Hepatocyte (in vitro differentiated cells): ENCODE measurements around the gene CAPZB. TPM values are rescaled to one million over a fixed set of nuclear protein-coding genes. Genes with fewer than 3 reads are reported as not detected.

ENCODE experiments used
- DNase-seq: peaks from one replicate; pipeline ENCODE4 v3.0.0-alpha.2; 2016; ENCODE audit warnings: low spot score
- H2AFZ ChIP-seq: fragments of 200-600 bp; sonication (generic); 2 replicates; pipeline ENCODE4 v1.6.0; 2016; ENCODE audit warnings: antibody characterized with exemption, mild to moderate bottlenecking
- H3K27ac ChIP-seq: fragments of 200-600 bp; sonication (generic); 2 replicates; pipeline ENCODE4 v1.5.1; 2016; ENCODE audit warnings: mild to moderate bottlenecking
- H3K27me3 ChIP-seq: fragments of 200-600 bp; sonication (generic); 2 replicates; pipeline ENCODE4 v1.6.1; 2016
- H3K36me3 ChIP-seq: fragments of 200-600 bp; sonication (generic); replicated peaks from 2 replicates; pipeline ENCODE4 v1.5.1; 2016; ENCODE audit warnings: low read depth; ENCODE audit not compliant: insufficient read depth
- H3K4me1 ChIP-seq: fragments of 200-600 bp; sonication (generic); 2 replicates; pipeline ENCODE4 v1.5.1; 2016; ENCODE audit warnings: mild to moderate bottlenecking, moderate library complexity; ENCODE audit not compliant: insufficient read depth
- H3K4me2 ChIP-seq: fragments of 200-600 bp; sonication (generic); 2 replicates; pipeline ENCODE4 v1.6.0; 2016
- H3K4me3 ChIP-seq: fragments of 200-600 bp; sonication (generic); 2 replicates; pipeline ENCODE4 v1.5.1; 2016; ENCODE audit warnings: mild to moderate bottlenecking
- H3K79me2 ChIP-seq: fragments of 200-600 bp; sonication (generic); 2 replicates; pipeline ENCODE4 v1.6.0; 2017; ENCODE audit warnings: mild to moderate bottlenecking
- H3K9me2 ChIP-seq: fragments of 200-600 bp; sonication (generic); replicated peaks from 2 replicates; pipeline ENCODE4 v1.6.0; 2017; ENCODE audit warnings: mild to moderate bottlenecking; ENCODE audit not compliant: insufficient read depth
- H3K9me3 ChIP-seq: fragments of 200-600 bp; sonication (generic); 2 replicates; pipeline ENCODE4 v1.5.1; 2016; ENCODE audit warnings: low read depth, mild to moderate bottlenecking
- H4K20me1 ChIP-seq: fragments of 200-600 bp; sonication (generic); 2 replicates; pipeline ENCODE4 v1.6.0; 2016; ENCODE audit warnings: mild to moderate bottlenecking; ENCODE audit not compliant: insufficient read depth, poor library complexity, severe bottlenecking
- CTCF ChIP-seq: fragments of 200-600 bp; sonication (generic); IDR thresholded peaks from 2 replicates; pipeline ENCODE4 v1.5.1; 2016; ENCODE audit warnings: antibody characterized with exemption, mild to moderate bottlenecking; ENCODE audit not compliant: poor library complexity
- EZH2 ChIP-seq: fragments of 200-600 bp; sonication (generic); IDR thresholded peaks from 2 replicates; pipeline ENCODE4 v1.6.1; 2016; ENCODE audit warnings: antibody characterized with exemption, mild to moderate bottlenecking, borderline replicate concordance
- EZH2phosphoT487 ChIP-seq: fragments of 200-600 bp; sonication (generic); IDR thresholded peaks from one replicate; pipeline ENCODE4 v1.6.1; 2018; ENCODE audit warnings: antibody characterized with exemption, mild to moderate bottlenecking, low read depth, moderate library complexity; ENCODE audit not compliant: unreplicated experiment, severe bottlenecking
- WGBS: methylation state at CpG from one replicate; pipeline ENCODE4 v1.1.6; 2016; ENCODE audit warnings: low lambda C conversion rate; ENCODE audit errors: missing lambda C conversion rate; 5-methylcytosine and 5-hydroxymethylcytosine counted together
- polyA plus RNA-seq: library from polyadenylated mRNA; unstranded; fragments of >200 nt; fragmentation: Nextera tagmentation; extraction: Ambion mirVana; gene quantifications from 2 replicates; pipeline ENCODE4 v1.2.1, GENCODE V29; 2016
- total RNA-seq: library from RNA; depleted of rRNA; stranded (reverse); fragments of >200 nt; gene quantifications from 2 replicates; pipeline ENCODE4 v1.2.3, GENCODE V29; 2014

Gene CAPZB
- total and polyA plus RNA-seq, 2 experiments from 2014 or later: 139 to 261 TPM

- peaks cover 6% of the 10 kb centered on the region for H3K79me2 ChIP-seq
- H3K36me3 ChIP-seq: no peaks in the 10 kb centered on the region
- H3K27ac ChIP-seq: no peak overlapping the region
- peaks cover 13% of the 10 kb centered on the region for H3K4me1 ChIP-seq
- H3K4me3 ChIP-seq: no peak overlapping the region
- no peak overlapping the region for H3K4me2 ChIP-seq
- H3K9me3 ChIP-seq: no peaks in the 10 kb centered on the region
- no peaks in the 10 kb centered on the region for H3K27me3 ChIP-seq
- H4K20me1 ChIP-seq: peaks cover 9% of the 10 kb centered on the region
- DNase-seq: no peak
- TF ChIP-seq EZH2phosphoT487 (no peak), EZH2 (no peak), CTCF (no peak)
- H2AFZ ChIP-seq: no peak overlapping the region
- no peaks in the 10 kb centered on the region for H3K9me2 ChIP-seq
- WGBS: 89% methylated on average over 7 of the region's 7 CpGs
These were observed 112.7 kb downstream of the CAPZB start for GRCh38 chr1:19372602-19373001.

DNA sequence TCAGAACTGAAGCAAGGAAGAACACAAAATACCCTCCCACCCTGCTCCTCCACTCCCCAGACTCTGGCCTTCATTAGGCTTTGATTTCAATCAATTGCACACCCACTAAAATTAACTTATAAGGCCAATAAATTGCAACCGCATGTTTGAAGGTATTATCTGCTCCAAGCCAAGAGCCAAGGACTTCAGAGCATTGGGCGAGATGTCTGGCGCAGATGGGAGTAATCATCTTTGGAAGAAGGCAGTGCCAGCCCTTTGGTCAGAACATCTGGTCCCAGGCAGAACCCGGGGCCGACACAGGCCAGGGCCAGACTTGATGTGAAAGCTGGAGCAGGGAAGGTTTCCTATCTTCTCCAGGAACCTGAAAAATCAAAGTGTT, 113.2 kb downstream of the CAPZB start:
- H3K27ac ChIP-seq: no peak overlapping the region
- no peaks in the 10 kb centered on the region for H3K27me3 ChIP-seq
- no peak overlapping the region for H2AFZ ChIP-seq
- peaks cover 13% of the 10 kb centered on the region for H3K4me1 ChIP-seq
- no peaks in the 10 kb centered on the region for H3K9me2 ChIP-seq
- H3K4me2 ChIP-seq: no peak overlapping the region
- peaks cover 13% of the 10 kb centered on the region for H4K20me1 ChIP-seq
- no peaks in the 10 kb centered on the region for H3K36me3 ChIP-seq
- H3K9me3 ChIP-seq: no peaks in the 10 kb centered on the region
- DNase-seq: no peak
- H3K4me3 ChIP-seq: no peak overlapping the region
- H3K79me2 ChIP-seq: peaks cover 8% of the 10 kb centered on the region
- WGBS: 66% methylated on average over 5 of the region's 5 CpGs
- TF ChIP-seq EZH2phosphoT487 (no peak), EZH2 (no peak), CTCF (no peak)

DNA sequence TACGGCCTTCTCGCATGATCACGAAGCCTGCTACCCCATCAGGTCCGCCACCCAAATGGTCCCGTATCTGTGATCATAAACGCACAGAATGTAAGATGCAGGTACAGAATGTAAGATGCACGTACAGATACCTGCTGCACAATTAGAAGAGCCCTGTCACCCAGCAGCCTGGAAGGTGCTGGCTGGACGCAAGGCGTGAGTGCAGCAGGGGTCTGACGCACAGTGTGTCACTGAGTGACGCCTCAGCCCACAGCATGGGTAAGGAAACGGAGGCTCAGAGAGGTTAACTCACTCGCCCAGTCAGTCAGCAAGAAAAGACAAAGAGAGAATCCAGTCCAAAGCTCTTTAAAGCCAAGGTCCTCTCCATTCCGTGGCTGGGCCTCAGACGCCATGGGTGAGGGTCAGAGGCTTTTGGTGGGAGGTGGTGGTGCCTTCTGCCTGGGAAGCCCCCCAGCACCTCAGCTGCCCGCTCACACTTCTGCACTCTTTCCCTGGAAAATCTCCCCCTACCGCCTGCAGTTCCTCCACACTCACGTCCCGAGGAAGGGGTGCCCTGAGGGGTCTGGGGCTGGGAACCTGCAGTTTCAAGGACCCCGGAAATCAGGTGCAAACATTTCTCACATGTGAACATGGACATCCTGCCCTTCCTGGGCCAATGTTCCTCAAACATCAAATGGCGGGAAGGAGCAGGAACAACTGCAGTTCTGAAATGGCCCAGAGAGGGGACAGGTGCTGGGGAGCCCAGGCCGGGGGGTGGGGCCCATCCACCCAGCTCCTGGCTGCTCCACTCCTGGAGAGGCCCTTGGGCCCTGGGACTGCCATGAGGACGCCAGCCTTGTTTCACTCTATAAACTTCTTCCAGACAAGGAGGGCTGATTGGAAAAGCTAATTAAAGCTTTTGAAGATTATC, 113.9 kb downstream of the CAPZB start:
- peaks cover 12% of the 10 kb centered on the region for H3K79me2 ChIP-seq
- no peaks in the 10 kb centered on the region for H3K27me3 ChIP-seq
- H3K9me3 ChIP-seq: no peaks in the 10 kb centered on the region
- peaks cover 13% of the 10 kb centered on the region for H4K20me1 ChIP-seq
- DNase-seq: no peak
- H2AFZ ChIP-seq: no peak overlapping the region
- no peak overlapping the region for H3K4me3 ChIP-seq
- no peaks in the 10 kb centered on the region for H3K36me3 ChIP-seq
- H3K27ac ChIP-seq: no peak overlapping the region
- TF ChIP-seq CTCF (no peak), EZH2phosphoT487 (no peak), EZH2 (no peak)
- H3K4me2 ChIP-seq: no peak overlapping the region
- H3K4me1 ChIP-seq: peaks cover 13% of the 10 kb centered on the region
- no peaks in the 10 kb centered on the region for H3K9me2 ChIP-seq
- 87% methylated on average over 23 of the region's 23 CpGs for WGBS
